Measurements from ENCODE around the gene RASGRP3.

GRCh38 chr2:33598561-33599174 lies 122.2 kb downstream of the RASGRP3 start:
- TF ChIP-seq CTCF (conservative IDR thresholded peaks at IDR 0.05 in 1 of 2, IDR thresholded peaks at IDR 0.05 in 1 of 2; ENCODE audit: low read depth in 1 of 2, low read length in 2 of 2) (no peak), EZH2 (IDR thresholded peaks at IDR 0.05; ENCODE audit: low read length, missing control alignments) (no peak)

Measured in fibroblast of lung (primary cell).